HepG2 (cell line): ENCODE results near the gene EEF1E1. TPM values are rescaled to one million over a fixed set of nuclear protein-coding genes. Genes with fewer than 3 reads are reported as not detected.

Source experiments
- ATRX ChIP-seq: sonication (generic); formaldehyde crosslinking; IDR thresholded peaks from 2 replicates; pipeline ENCODE4 v1.4.0; 2020; ENCODE audit warnings: missing genetic modification reagents, borderline replicate concordance
- FOXA3 ChIP-seq: IDR thresholded peaks from 2 replicates; pipeline ENCODE4 v1.6.1; 2016; ENCODE audit warnings: missing genetic modification reagents, missing compliant biosample characterization
- GATA4 ChIP-seq: sonication (generic); IDR thresholded peaks from 2 replicates; pipeline ENCODE4 v1.6.1; 2016; ENCODE audit warnings: antibody characterized with exemption, low read depth, borderline replicate concordance
- HNRNPL ChIP-seq: fragments of 200-400 bp; formaldehyde crosslinking; IDR thresholded peaks from 2 replicates; pipeline ENCODE4 v1.6.1; 2017; ENCODE audit warnings: mild to moderate bottlenecking, low read depth, low read length
- KDM3A ChIP-seq: IDR thresholded peaks from 2 replicates; pipeline ENCODE4 v1.6.1; 2018; ENCODE audit warnings: low read depth, missing compliant biosample characterization
- KDM4B ChIP-seq: sonication (generic); formaldehyde crosslinking; IDR thresholded peaks from 2 replicates; pipeline ENCODE4 v1.4.0; 2020; ENCODE audit warnings: missing genetic modification reagents
- NPAS2 ChIP-seq: sonication (generic); formaldehyde crosslinking; IDR thresholded peaks from 2 replicates; pipeline ENCODE4 v1.8.0; 2022; ENCODE audit warnings: mild to moderate bottlenecking, missing genetic modification reagents, borderline replicate concordance
- PHB2 ChIP-seq: fragments of 450-650 bp; IDR thresholded peaks from 2 replicates; pipeline ENCODE4 v1.6.1; 2018; ENCODE audit not compliant: partially characterized antibody
- PRDM15 ChIP-seq: sonication (generic); formaldehyde crosslinking; IDR thresholded peaks from 2 replicates; pipeline ENCODE4 v1.4.0; 2020; ENCODE audit warnings: missing genetic modification reagents
- RARA ChIP-seq: IDR thresholded peaks from 2 replicates; pipeline ENCODE4 v1.6.1; 2016; ENCODE audit warnings: missing genetic modification reagents, missing compliant biosample characterization
- REXO4 ChIP-seq: sonication (generic); formaldehyde crosslinking; IDR thresholded peaks from 2 replicates; pipeline ENCODE4 v1.8.0; 2022; ENCODE audit warnings: missing genetic modification reagents, mild to moderate bottlenecking, borderline replicate concordance
- RNF219 ChIP-seq: sonication (generic); formaldehyde crosslinking; IDR thresholded peaks from 2 replicates; pipeline ENCODE4 v1.5.0; 2020; ENCODE audit warnings: mild to moderate bottlenecking, missing genetic modification reagents
- SMARCC2 ChIP-seq: fragments of 450-650 bp; IDR thresholded peaks from 2 replicates; pipeline ENCODE4 v1.6.1; 2017; ENCODE audit warnings: antibody characterized with exemption, mild to moderate bottlenecking
- SMC3 ChIP-seq: IDR thresholded peaks from 2 replicates; pipeline ENCODE4 v1.6.1; 2011; ENCODE audit warnings: low read length, improper control_type of control experiment
- SRY ChIP-seq: sonication (generic); formaldehyde crosslinking; IDR thresholded peaks from 2 replicates; pipeline ENCODE4 v1.8.0; 2022; ENCODE audit warnings: mild to moderate bottlenecking, missing genetic modification reagents
- WIZ ChIP-seq: sonication (generic); formaldehyde crosslinking; IDR thresholded peaks from 2 replicates; pipeline ENCODE4 v1.5.1; 2020; ENCODE audit warnings: mild to moderate bottlenecking, missing genetic modification reagents
- ZFP1 ChIP-seq: IDR thresholded peaks from 2 replicates; pipeline ENCODE4 v1.6.1; 2016
- ZNF281 ChIP-seq: sonication (generic); formaldehyde crosslinking; IDR thresholded peaks from 2 replicates; pipeline ENCODE4 v1.4.0; 2020; ENCODE audit warnings: missing genetic modification reagents, borderline replicate concordance
- ZNF496 ChIP-seq: sonication (generic); formaldehyde crosslinking; IDR thresholded peaks from 2 replicates; pipeline ENCODE4 v1.8.1; 2023; ENCODE audit warnings: mild to moderate bottlenecking, moderate library complexity, missing genetic modification reagents; ENCODE audit not compliant: insufficient replicate concordance
- ZNF724P ChIP-seq: sonication (generic); formaldehyde crosslinking; IDR thresholded peaks from 2 replicates; pipeline ENCODE4 v1.8.0; 2022; ENCODE audit warnings: missing genetic modification reagents, borderline replicate concordance
- ZNF850 ChIP-seq: sonication (generic); formaldehyde crosslinking; conservative IDR thresholded peaks from 2 replicates; pipeline ENCODE4 v1.9.0; 2021; ENCODE audit warnings: mild to moderate bottlenecking, missing genetic modification reagents
- polyA plus RNA-seq, 8 experiments: library from polyadenylated mRNA; depleted of rRNA in 3 of 8; stranded (reverse) in 7 of 8; unstranded in 1 of 8; fragments of >200 nt; fragmentation: Illumina TruSeq in 4 of 8; extraction: Trizol in 4 of 8; gene quantifications; 2 replicates each; pipeline versions ENCODE4 v1.2.1 to v1.2.3, GENCODE V29; 2011 to 2016; ENCODE audit warnings: low read depth in 4 of 8, missing spikeins in 1 of 8, mixed read lengths in 1 of 8; ENCODE audit not compliant: insufficient read depth in 1 of 8
- total RNA-seq, 5 experiments: library from RNA; depleted of rRNA; stranded (reverse); fragments of >200 nt; fragmentation: Illumina TruSeq; extraction: Trizol; gene quantifications; 2 replicates each; pipeline ENCODE4 v1.2.3, GENCODE V29; 2016; ENCODE audit warnings: low read depth in 1 of 5

The EEF1E1 gene
- total and polyA plus RNA-seq, 2 of the 13 experiments (the other 11 are each of a cell fraction or from before 2014, with no cell fraction given) = 128 to 188 TPM

DNA sequence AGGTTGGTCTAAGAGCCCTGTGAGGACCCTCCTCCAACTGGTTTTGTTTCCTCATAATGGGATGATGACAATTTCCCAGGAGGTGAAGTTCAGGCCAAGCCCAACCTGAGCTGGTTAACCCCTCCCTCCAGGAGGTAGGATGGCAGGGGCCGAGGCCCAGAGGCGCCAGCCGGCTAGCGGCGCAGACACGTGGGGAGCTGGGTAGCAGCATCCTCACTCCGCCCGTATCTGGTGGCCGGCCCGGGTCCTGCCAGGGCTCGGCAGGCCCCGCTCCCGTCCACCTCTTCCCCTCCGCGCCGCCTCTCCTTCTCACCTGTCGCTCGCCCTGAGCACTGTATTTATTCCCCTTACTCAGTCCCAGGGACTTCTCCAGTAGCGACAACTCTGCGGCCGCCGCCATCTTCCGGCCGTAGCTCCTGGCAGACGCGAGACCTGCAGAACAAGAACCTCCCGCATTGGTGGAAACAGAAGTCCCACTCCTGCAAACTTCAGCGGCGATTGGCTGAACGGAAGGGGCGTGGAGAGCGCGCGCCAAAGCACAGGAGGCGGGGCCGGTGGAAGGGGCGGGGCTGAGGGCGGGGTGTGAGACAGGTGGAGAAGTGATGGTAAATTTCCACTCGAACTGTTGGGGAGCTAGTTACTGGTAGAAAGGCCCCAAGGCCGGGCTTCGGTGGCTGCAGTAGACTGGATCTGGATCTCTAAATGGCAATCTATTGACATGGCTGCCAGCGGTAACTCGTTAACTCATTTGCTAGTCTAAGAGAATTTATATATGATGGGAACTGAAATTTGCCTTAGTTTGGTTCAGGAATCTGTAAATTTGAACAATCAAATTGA lies at the start of gene EEF1E1 (continued):
- TF ChIP-seq ZNF281 (CRISPR knock-in tag) (peak; percentile 35; the same call in 1 of the 2 replicates), SMARCC2 (no peak), ZNF724P (CRISPR knock-in tag) (peak; percentile 81; the same call in 1 of the 2 replicates), ZNF850 (CRISPR knock-in tag) (no peak), ZFP1 (CRISPR knock-in tag) (0 out of 2 replicates have a peak, but pooled peaks have one; percentile 29), SRY (CRISPR knock-in tag) (peak; percentile 74; the same call in 1 of the 2 replicates), ATRX (CRISPR knock-in tag) (no peak), FOXA3 (CRISPR knock-in tag) (peak; percentile 42; the same call in 1 of the 2 replicates), KDM4B (CRISPR knock-in tag) (peak; percentile 60; the same call in 1 of the 2 replicates), WIZ (CRISPR knock-in tag) (no peak), RNF219 (CRISPR knock-in tag) (peak; percentile 67; the same call in 1 of the 2 replicates), REXO4 (CRISPR knock-in tag) (no peak), ZNF496 (CRISPR knock-in tag) (no peak), NPAS2 (CRISPR knock-in tag) (no peak), PRDM15 (peak; percentile 83; the same call in 1 of the 2 replicates), KDM3A (peak; percentile 50; the same call in 1 of the 2 replicates), RARA (CRISPR knock-in tag) (peak; percentile 74), PHB2 (no peak), GATA4 (0 out of 2 replicates have a peak, but pooled peaks have one; percentile 43), SMC3 (no peak), HNRNPL (0 out of 2 replicates have a peak, but pooled peaks have one; percentile 58)
